Effector memory CD4-positive, alpha-beta T cell (primary cell): ENCODE measurements around the gene COTL1.
"Not testable (repeated sequence)": the region's sequence is repeated elsewhere in the genome, so short reads cannot be mapped to it uniquely, and the experiment has no call there.

Source experiments
- DNase-seq, 3 donors: peaks; one replicate each; pipeline ENCODE4 v3.0.0-alpha.2; 2020
- H3K27ac ChIP-seq: 2 replicates; pipeline ENCODE4 v1.7.0; 2013; ENCODE audit warnings: mild to moderate bottlenecking, low read length, moderate library complexity; ENCODE audit not compliant: insufficient read depth, poor library complexity, severe bottlenecking
- H3K27me3 ChIP-seq: replicated peaks from 2 replicates; pipeline ENCODE4 v1.7.0; 2013; ENCODE audit warnings: mild to moderate bottlenecking, low read length; ENCODE audit not compliant: insufficient read depth, control insufficient read depth, poor library complexity, severe bottlenecking
- H3K36me3 ChIP-seq: 2 replicates; pipeline ENCODE4 v1.7.0; 2013; ENCODE audit warnings: mild to moderate bottlenecking, low read length, moderate library complexity; ENCODE audit not compliant: control insufficient read depth, insufficient read depth
- H3K4me1 ChIP-seq: 2 replicates; pipeline ENCODE4 v1.7.0; 2013; ENCODE audit warnings: low read length, mild to moderate bottlenecking; ENCODE audit not compliant: control insufficient read depth, insufficient read depth, poor library complexity, severe bottlenecking
- H3K4me3 ChIP-seq: 2 replicates; pipeline ENCODE4 v1.7.0; 2013; ENCODE audit warnings: low read length, low read depth, mild to moderate bottlenecking; ENCODE audit not compliant: insufficient read depth, poor library complexity, severe bottlenecking
- H3K9me3 ChIP-seq: 2 replicates; pipeline ENCODE4 v1.7.0; 2013; ENCODE audit warnings: mild to moderate bottlenecking, low read length, moderate library complexity; ENCODE audit not compliant: control insufficient read depth

The COTL1 gene

GRCh38 chr16:84566545-84567257 lies 51.2 kb downstream of the COTL1 start:
- H3K27ac ChIP-seq, result no peak overlapping the region
- no peaks in the 10 kb centered on the region for H3K4me1 ChIP-seq
- H3K9me3 ChIP-seq, result no peaks in the 10 kb centered on the region
- H3K27me3 ChIP-seq, result no peaks in the 10 kb centered on the region
- no peak overlapping the region for H3K4me3 ChIP-seq
- H3K36me3 ChIP-seq, result peaks cover 54% of the 10 kb centered on the region
- DNase-seq, result no peak

GRCh38 chr16:84565669-84566495 lies 52.0 kb downstream of the COTL1 start:
- no peaks in the 10 kb centered on the region for H3K4me1 ChIP-seq
- peaks cover 46% of the 10 kb centered on the region for H3K36me3 ChIP-seq
- no peaks in the 10 kb centered on the region for H3K9me3 ChIP-seq
- no peak overlapping the region for H3K27ac ChIP-seq
- no peaks in the 10 kb centered on the region for H3K27me3 ChIP-seq
- no peak overlapping the region for H3K4me3 ChIP-seq
- no peak for DNase-seq

- Histone ChIP-seq H3K36me3 (peaks cover 42% of the 10 kb centered on the region), H3K4me3 (no peak overlapping the region), H3K27ac (no peak overlapping the region), H3K4me1 (no peaks in the 10 kb centered on the region), H3K27me3 (no peaks in the 10 kb centered on the region), H3K9me3 (no peaks in the 10 kb centered on the region)
- DNase-seq, result no peak
Observed at GRCh38 chr16:84563786-84564420, 54.0 kb downstream of the COTL1 start.

- Histone ChIP-seq H3K27me3 (no peaks in the 10 kb centered on the region), H3K36me3 (peaks cover 42% of the 10 kb centered on the region), H3K9me3 (no peaks in the 10 kb centered on the region), H3K27ac (no peak overlapping the region), H3K4me1 (no peaks in the 10 kb centered on the region), H3K4me3 (no peak overlapping the region)
- DNase-seq, result no peak
Observed at GRCh38 chr16:84563064-84563715, 54.7 kb downstream of the COTL1 start.

GRCh38 chr16:84562174-84562815 lies 55.6 kb downstream of the COTL1 start:
- no peak for DNase-seq
- no peaks in the 10 kb centered on the region for H3K9me3 ChIP-seq
- no peaks in the 10 kb centered on the region for H3K27me3 ChIP-seq
- H3K36me3 ChIP-seq, result peaks cover 39% of the 10 kb centered on the region
- no peak overlapping the region for H3K4me3 ChIP-seq
- H3K27ac ChIP-seq, result no peak overlapping the region
- no peaks in the 10 kb centered on the region for H3K4me1 ChIP-seq

- no peaks in the 10 kb centered on the region for H3K9me3 ChIP-seq
- no peak overlapping the region for H3K27ac ChIP-seq
- no peaks in the 10 kb centered on the region for H3K4me1 ChIP-seq
- H3K36me3 ChIP-seq, result peaks cover 29% of the 10 kb centered on the region
- DNase-seq, result no peak
- no peak overlapping the region for H3K4me3 ChIP-seq
- H3K27me3 ChIP-seq, result no peaks in the 10 kb centered on the region
Observed at GRCh38 chr16:84561291-84561690, 56.6 kb downstream of the COTL1 start.

- no peak overlapping the region for H3K27ac ChIP-seq
- no peak overlapping the region for H3K4me3 ChIP-seq
Observed at GRCh38 chr16:84560269-84560668, 57.6 kb downstream of the COTL1 start.

GRCh38 chr16:84559311-84559932 lies 58.5 kb downstream of the COTL1 start:
- Histone ChIP-seq H3K27me3 (no peaks in the 10 kb centered on the region), H3K36me3 (peaks cover 11% of the 10 kb centered on the region), H3K27ac (no peak overlapping the region), H3K4me3 (no peak overlapping the region), H3K9me3 (no peaks in the 10 kb centered on the region), H3K4me1 (peaks cover 14% of the 10 kb centered on the region)
- no peak for DNase-seq

More at GRCh38 chr16:84560269-84560668, 57.6 kb downstream of the COTL1 start:
- no peak for DNase-seq
- Histone ChIP-seq H3K9me3 (no peaks in the 10 kb centered on the region), H3K4me1 (peaks cover 5% of the 10 kb centered on the region), H3K36me3 (peaks cover 18% of the 10 kb centered on the region), H3K27me3 (no peaks in the 10 kb centered on the region)

GRCh38 chr16:84558850-84559249 lies 59.0 kb downstream of the COTL1 start:
- H3K4me1 ChIP-seq, result peaks cover 19% of the 10 kb centered on the region
- not testable (repeated sequence) for H3K27me3 ChIP-seq, H3K9me3 ChIP-seq, H3K4me3 ChIP-seq, DNase-seq, H3K36me3 ChIP-seq, H3K27ac ChIP-seq
